Activated B cell treated with CpG ODN at 0.5 μM for 24 hours (primary cell): Measurements from ENCODE around the gene FARP2. TPM values are rescaled to one million over a fixed set of nuclear protein-coding genes. Genes with fewer than 3 reads are reported as not detected.

Experiments used
- ATAC-seq: fragments of 200-7000 bp; cut with Tn5 transposase; one replicate; pipeline ENCODE4 v1.10.0; 2021; ENCODE audit warnings: low read depth, mild to moderate bottlenecking, moderate library complexity
- CTCF ChIA-PET: fragments of 350-600 bp; sonication (Branson Sonifier 250); formaldehyde crosslinking; loops from one replicate; lab custom pipeline; 2021; ENCODE audit warnings: antibody characterized with exemption; lab: Charles Lee
- POLR2A ChIA-PET: fragments of 350-600 bp; sonication (Branson Sonifier 250); formaldehyde crosslinking; loops from one replicate; lab custom pipeline; 2021; ENCODE audit warnings: antibody characterized with exemption; lab: Charles Lee
- DNase-seq: peaks from one replicate; pipeline ENCODE4 v3.0.0; 2022
- H3K27ac Mint-ChIP-seq: one replicate; pipeline ENCODE4 v1.8.0; 2020; ENCODE audit warnings: mixed read lengths
- H3K27me3 Mint-ChIP-seq: one replicate; pipeline ENCODE4 v1.8.0; 2021; ENCODE audit warnings: mixed read lengths
- H3K36me3 Mint-ChIP-seq: one replicate; pipeline ENCODE4 v1.8.0; 2021; ENCODE audit warnings: low read depth, mixed read lengths
- H3K4me1 Mint-ChIP-seq: one replicate; pipeline ENCODE4 v1.8.0; 2021; ENCODE audit warnings: mixed read lengths
- H3K4me3 Mint-ChIP-seq: one replicate; pipeline ENCODE4 v1.8.0; 2020; ENCODE audit warnings: mild to moderate bottlenecking, mixed read lengths
- H3K9me3 Mint-ChIP-seq: one replicate; pipeline ENCODE4 v1.8.0; 2020; ENCODE audit warnings: mixed read lengths
- intact Hi-C: fragments of 100-400 bp; cut with micrococcal nuclease; formaldehyde crosslinking; loops from one replicate; pipeline ENCODE4 v1.15.1; 2024
- total RNA-seq: library from RNA; stranded (reverse); gene quantifications from 2 replicates; pipeline ENCODE4 v1.2.3, GENCODE V29; 2022
- TF ChIP-seq, protein P1 (sequence below): fragments of 200-600 bp; IDR thresholded peaks from one replicate; pipeline ENCODE4 v1.8.0; 2022; ENCODE audit warnings: antibody characterized with exemption, mild to moderate bottlenecking

FARP2 gene
- total RNA-seq, 1 donor from 2014 or later: 91.2 TPM

GRCh38 chr2:241473399-241473798 is 117.3 kb downstream of the FARP2 start:
- DNase-seq: no peak
- Mint-ChIP-seq H3K4me1 (no peaks in the 10 kb centered on the region), H3K4me3 (no peak overlapping the region), H3K27ac (no peak overlapping the region), H3K9me3 (no peaks in the 10 kb centered on the region), H3K36me3 (peaks cover 44% of the 10 kb centered on the region), H3K27me3 (no peaks in the 10 kb centered on the region)
- ATAC-seq: no peak
- ChIA-PET CTCF (no interaction called here), POLR2A (no interaction called here)
- TF ChIP-seq, protein P1, sequence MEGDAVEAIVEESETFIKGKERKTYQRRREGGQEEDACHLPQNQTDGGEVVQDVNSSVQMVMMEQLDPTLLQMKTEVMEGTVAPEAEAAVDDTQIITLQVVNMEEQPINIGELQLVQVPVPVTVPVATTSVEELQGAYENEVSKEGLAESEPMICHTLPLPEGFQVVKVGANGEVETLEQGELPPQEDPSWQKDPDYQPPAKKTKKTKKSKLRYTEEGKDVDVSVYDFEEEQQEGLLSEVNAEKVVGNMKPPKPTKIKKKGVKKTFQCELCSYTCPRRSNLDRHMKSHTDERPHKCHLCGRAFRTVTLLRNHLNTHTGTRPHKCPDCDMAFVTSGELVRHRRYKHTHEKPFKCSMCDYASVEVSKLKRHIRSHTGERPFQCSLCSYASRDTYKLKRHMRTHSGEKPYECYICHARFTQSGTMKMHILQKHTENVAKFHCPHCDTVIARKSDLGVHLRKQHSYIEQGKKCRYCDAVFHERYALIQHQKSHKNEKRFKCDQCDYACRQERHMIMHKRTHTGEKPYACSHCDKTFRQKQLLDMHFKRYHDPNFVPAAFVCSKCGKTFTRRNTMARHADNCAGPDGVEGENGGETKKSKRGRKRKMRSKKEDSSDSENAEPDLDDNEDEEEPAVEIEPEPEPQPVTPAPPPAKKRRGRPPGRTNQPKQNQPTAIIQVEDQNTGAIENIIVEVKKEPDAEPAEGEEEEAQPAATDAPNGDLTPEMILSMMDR: no peak
- intact Hi-C loops: no loop called here

GRCh38 chr2:241475267-241475666 is 119.2 kb downstream of the FARP2 start:
- POLR2A ChIA-PET: no interaction called here
- Mint-ChIP-seq H3K27ac (no peak overlapping the region), H3K27me3 (no peaks in the 10 kb centered on the region), H3K4me3 (no peak overlapping the region), H3K4me1 (no peaks in the 10 kb centered on the region), H3K9me3 (no peaks in the 10 kb centered on the region), H3K36me3 (peaks cover 48% of the 10 kb centered on the region)
- DNase-seq (no peak), ATAC-seq (no peak)
- TF ChIP-seq, protein P1: no peak
- intact Hi-C loops: no loop called here
- CTCF ChIA-PET: no interaction called here

DNA sequence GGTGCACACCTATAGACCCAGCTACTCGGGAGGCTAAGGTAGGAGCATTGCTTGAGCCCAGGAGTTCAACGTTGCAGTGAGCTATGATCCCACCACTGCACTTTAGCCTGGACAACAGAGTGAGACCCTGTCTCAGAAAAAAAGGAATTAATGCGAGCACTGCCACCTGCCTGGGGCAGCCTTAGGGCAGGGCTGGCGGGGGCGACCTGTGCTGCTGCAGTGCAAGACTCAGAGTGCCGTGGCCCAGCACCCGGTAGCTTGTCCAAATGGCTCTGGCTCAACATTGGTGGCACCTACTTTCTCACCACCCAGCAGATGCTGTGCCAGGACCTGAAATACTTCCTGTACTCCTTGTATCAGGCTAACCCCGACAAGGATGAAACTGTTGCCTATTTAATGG is 122.1 kb downstream of the FARP2 start:
- Mint-ChIP-seq H3K4me3 (no peak overlapping the region), H3K9me3 (no peaks in the 10 kb centered on the region)
- CTCF ChIA-PET: no interaction called here

GRCh38 chr2:241479026-241479898 is 123.2 kb downstream of the FARP2 start:
- Mint-ChIP-seq H3K27ac (no peak overlapping the region), H3K4me3 (no peak overlapping the region), H3K36me3 (peaks cover 40% of the 10 kb centered on the region), H3K4me1 (no peaks in the 10 kb centered on the region), H3K9me3 (no peaks in the 10 kb centered on the region), H3K27me3 (no peaks in the 10 kb centered on the region)
- DNase-seq: no peak
- CTCF ChIA-PET: no interaction called here
- intact Hi-C loops: no loop called here
- POLR2A ChIA-PET: interaction anchor here (0.6 kb wide), 1 partner anchor 9 kb away, joined by 6 read pairs; no protein-coding TSS in a partner anchor
- no peak for ATAC-seq
- TF ChIP-seq, protein P1: no peak

More for the DNA sequence above, 122.1 kb downstream of the FARP2 start:
- TF ChIP-seq, protein P1: no peak
- ATAC-seq: no peak
- Mint-ChIP-seq H3K36me3 (peaks cover 36% of the 10 kb centered on the region), H3K27ac (no peak overlapping the region), H3K4me1 (no peaks in the 10 kb centered on the region), H3K27me3 (no peaks in the 10 kb centered on the region)
- intact Hi-C loops: no loop called here
- POLR2A ChIA-PET: no interaction called here
- no peak for DNase-seq

DNA sequence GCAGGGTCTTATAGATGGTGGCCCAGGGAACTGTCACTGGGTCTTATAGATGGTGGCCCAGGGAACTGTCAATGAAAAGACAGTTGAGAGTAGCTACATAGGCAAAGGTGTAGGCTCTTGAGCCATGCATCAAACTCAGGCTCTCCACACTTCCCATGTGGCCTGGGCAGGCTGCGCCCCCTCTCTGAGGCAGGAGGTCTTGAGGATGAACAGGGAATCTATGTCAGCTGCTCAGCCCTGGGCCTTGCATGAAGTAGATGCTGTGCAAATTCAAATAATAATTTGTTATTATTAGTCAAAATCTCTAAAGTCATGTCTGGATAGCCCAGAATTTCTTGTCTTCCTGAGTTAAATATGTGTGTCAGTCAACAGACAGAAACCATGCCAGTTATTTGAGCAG is 125.6 kb downstream of the FARP2 start:
- Mint-ChIP-seq H3K4me3 (no peak overlapping the region), H3K27ac (no peak overlapping the region), H3K27me3 (no peaks in the 10 kb centered on the region), H3K9me3 (no peaks in the 10 kb centered on the region), H3K36me3 (peaks cover 42% of the 10 kb centered on the region), H3K4me1 (no peaks in the 10 kb centered on the region)
- POLR2A ChIA-PET: interaction anchor here (0.6 to 0.8 kb wide), 2 partner anchors 14 to 75 kb away, joined by 3 read pairs; no protein-coding TSS in a partner anchor
- ATAC-seq (no peak), DNase-seq (no peak)
- intact Hi-C loops: no loop called here
- CTCF ChIA-PET: no interaction called here
- TF ChIP-seq, protein P1: no peak
